GM18868 (cell line): ENCODE measurements around the gene THUMPD3.
A peak's percentile ranks its signal among the peaks of the same experiment; 100 is the strongest.

Experiments used
- ATAC-seq: cut with Tn5 transposase; IDR thresholded peaks from one replicate; pipeline ENCODE4 v1.9.1; 2021; ENCODE audit warnings: mild to moderate bottlenecking, moderate library complexity; ENCODE audit not compliant: unreplicated experiment

Gene THUMPD3

DNA sequence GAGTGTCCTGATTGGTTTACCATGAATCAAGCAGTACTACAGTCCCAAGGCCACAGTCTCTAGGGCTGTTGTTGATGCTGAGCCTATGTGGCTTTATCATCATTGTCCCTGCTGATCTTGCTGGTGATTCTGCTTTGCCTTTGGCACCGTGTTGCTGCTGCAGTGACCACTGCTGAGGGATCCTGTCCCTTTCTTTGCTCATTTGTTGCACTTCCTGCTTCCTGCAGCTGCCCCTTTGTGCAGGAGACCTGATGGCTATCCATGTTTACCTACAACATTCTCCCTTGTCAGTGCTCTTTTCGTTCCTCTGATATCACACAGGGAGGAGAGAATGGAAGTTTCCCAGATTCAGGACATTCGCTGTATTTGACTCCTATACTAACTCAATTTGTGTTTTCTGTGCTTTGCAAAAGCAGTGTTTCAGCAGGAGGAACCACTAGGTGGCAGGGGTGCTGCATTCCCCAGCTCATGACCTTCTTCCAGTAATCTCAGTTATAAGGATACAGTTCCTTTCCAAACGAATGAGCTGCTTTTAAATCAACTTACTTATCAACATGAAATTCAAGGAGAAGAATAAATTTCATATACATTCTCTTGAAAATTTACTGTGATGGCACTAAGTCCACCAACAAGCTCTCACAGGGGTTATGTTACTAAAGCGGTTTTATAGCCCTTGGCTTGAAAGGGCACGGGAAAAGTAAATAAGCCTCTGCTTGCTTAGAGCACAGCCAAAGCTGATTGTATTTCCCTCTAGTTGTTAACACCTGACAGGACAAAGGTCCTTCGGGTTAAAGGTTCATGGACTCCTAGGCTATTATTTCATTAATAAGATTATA lies 9.7 kb upstream of the THUMPD3 start:
- ATAC-seq = peak; percentile 55

DNA sequence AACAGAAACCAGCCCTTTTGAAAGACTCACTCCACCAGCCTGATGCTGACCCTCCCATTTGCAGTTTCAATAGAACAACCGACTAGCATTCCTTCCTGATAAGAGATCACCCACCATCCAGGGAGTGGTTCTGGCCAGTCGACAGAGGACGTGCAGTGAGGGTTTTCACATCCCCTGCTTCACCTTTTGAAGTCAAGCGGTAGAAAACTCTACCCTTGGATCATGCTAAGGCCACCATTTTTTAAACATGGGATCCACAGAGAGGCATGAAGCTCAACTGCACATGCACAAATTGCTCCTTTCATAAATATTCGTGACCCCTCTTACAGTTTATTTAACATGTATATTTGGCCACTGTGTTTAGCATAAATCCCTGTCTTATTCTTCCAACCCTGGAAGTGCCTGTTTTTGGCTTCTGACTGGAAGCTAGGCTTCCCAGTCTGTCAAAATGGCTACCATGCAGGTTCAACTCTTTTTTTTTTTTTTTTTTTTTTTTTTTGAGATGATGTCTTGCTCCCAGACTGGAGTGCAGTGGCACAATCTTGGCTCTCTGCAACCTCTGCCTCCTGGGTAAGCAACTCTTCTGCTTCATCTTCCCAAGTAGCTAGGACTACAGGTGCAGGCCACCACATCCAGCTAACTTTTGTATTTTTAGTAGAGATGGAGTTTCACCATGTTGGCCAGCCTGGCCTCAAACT lies 1.0 kb upstream of the THUMPD3 start:
- no peak for ATAC-seq

DNA sequence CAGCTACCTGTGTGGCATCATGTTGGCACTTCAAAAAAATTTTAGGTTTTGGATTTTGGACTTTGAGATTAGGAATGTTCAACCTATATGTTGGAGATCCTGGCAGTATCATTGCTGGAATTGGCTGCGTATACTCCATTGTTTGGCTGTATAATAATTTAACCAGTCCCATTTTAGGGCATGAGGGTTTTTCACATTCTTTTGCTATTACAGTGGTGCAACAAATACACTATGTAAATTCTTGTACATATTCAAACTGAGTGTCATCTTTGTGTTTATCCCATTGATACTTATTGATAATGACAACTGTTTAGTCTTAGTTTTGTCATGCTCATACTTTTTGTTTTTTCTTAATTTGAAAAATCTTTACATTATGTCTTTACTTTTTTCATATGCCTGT lies 6.7 kb downstream of the THUMPD3 start:
- no peak for ATAC-seq

DNA sequence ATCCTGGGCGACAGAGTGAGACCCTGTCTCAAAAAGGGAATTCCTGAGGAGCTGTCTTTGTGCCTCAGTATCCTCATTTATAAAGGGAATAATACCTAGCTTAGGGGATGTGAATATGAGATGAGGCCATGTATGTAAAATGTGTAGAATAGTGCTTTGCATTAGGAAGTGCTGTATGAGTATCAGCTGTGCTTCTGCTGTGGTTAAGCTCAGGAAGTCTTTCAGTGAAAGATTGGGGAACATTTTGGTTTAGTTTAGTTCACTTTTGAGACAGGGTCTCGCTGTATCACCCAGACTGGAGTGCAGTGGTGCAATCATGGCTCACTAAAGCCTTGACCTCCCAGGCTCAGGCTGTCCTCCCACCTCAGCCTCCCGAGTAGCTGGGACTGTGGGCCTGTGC lies 10.6 kb downstream of the THUMPD3 start:
- no peak for ATAC-seq

GRCh38 chr3:9377981-9378380 lies 15.1 kb downstream of the THUMPD3 start:
- ATAC-seq = no peak

DNA sequence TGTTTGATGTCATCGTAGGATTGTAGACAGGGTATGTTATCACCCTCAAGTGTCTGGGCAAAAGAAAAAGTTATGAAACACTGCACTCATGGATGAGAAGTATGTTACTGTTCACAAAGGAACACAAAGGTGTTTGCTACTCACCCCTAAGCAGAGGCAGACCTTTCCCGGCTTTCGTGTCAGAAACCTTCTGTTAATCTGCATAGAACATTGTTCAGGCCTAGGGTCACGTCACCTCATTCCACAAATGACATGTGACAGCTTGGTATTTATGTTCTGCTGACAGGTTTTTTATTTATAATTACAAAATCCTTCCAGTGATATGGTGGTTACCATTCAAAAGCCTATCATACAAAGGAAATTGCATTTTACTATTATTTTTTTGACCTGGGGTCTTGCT lies 16.5 kb downstream of the THUMPD3 start:
- no peak for ATAC-seq

GRCh38 chr3:9380014-9380413 lies 17.2 kb downstream of the THUMPD3 start:
- ATAC-seq = no peak

DNA sequence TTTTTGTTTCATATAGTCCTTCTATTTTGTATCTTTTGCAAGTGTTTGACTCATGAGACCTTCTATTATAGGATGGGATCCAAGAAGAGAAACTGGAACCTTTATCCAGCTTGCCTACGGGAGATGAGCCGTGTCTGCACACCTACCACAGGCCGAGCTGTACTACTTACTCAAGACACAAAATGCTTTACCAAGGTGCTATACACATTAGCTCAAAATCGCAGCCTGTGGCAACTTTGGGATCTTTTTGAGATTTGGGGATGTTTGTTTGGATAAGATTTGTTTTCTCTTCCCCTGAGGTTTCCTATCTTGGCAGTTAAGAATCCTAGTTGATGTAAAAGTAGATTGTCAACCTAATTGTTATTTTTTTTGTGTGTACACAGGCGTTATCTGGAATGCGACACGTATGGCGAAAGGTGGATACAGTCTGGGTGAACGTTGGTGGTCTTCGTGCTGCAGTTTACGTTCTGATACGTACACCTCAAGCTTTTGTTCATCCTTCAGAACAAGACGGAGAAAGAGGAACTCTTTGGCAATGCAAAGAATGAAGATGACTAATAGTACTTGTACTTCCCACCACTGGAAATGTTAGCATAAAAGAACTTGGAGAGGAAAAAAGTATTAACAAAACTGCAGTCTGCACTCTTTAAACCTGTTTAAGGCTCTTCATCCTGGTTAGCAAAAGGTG lies 21.4 kb downstream of the THUMPD3 start:
- no peak for ATAC-seq

- ATAC-seq = no peak
Measured at GRCh38 chr3:9385187-9386077, 22.6 kb downstream of the THUMPD3 start.

DNA sequence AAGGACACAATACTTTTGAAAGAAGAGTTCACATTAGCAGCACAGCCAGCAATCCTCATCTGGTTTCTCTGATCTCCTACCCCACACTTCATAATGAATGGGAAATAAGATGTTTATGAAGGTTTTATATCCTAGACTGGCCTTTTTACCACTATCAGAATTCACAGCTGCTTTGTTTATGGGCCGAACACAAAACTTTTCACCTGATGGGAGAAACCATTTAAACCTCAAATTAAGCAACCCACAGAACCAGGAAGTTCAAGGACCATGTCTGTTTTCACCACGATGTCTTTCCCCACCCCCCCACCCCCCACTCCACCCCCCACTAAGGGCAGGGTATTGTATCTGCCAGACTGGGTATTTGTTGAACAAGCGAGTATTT lies 23.2 kb downstream of the THUMPD3 start:
- ATAC-seq = no peak

DNA sequence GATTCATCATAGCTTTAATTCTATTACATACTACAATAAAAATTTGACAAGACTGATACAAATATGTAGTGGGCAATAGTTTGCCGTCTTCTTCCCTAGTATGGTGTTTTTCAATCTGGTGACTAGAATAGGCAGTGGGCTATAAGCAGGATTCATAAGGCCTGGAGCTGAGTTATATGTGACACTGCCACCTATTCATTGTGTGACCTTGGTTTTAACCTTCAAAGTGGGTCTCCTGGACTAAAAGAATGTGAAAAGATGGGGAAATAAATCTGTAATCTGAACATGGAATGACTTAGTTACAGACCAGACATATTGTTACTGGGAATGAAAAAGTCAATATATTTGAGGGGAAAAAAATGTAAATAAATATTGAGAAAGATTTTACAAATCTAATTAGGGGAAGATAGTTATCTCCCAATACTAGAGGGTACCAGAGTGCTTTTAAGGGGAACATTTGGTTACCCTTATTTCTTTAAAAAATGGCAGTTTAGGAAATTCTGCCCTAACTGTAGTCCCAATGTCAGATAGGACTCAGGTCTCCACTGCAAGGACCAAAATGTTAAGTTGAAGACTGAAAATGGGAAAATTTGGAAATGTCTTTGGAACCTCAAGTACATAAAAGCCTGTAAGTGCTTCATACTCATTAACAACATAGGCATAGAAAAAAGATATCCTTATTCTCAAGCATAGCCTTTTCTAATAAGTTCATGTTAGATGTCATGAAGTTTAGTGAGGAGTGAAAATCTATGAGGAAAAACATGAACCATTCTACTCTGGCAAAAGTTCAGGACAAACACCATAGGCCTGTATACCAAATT lies 23.9 kb downstream of the THUMPD3 start:
- ATAC-seq = no peak

DNA sequence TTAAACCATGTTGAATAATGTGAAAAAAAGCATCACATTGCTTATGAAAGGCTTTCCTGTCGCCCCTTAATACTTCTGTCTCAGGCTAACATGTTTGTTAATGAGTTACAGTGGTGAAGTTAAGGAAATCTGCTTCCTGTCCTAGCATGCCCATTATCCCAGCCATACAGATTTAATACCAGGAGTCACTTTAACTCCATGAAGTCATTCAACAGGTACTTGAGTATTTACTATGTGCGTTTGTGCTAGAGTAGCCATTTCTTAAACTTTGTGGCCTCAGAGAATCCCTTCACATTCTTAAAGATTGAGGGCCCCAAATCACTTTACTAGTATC lies 24.4 kb downstream of the THUMPD3 start:
- no peak for ATAC-seq

DNA sequence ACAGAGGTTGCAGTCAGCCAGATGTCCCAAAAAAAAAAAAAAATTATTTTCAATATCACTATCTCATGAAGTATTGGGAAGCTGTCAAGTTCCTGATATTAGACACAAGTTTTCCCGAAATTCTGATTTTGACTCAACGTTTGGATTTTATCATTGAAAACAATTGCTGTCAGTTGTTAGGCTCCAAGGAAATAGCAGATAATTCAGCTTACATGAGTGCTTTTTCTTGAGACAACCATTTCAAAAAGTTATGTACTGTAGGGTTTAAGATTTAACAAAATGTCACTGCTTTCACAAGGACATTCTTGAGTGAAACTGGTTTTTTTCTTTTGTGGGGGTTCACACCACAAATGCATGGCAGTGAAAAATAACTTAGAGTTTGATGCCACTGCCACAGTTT lies 25.3 kb downstream of the THUMPD3 start:
- ATAC-seq = no peak

DNA sequence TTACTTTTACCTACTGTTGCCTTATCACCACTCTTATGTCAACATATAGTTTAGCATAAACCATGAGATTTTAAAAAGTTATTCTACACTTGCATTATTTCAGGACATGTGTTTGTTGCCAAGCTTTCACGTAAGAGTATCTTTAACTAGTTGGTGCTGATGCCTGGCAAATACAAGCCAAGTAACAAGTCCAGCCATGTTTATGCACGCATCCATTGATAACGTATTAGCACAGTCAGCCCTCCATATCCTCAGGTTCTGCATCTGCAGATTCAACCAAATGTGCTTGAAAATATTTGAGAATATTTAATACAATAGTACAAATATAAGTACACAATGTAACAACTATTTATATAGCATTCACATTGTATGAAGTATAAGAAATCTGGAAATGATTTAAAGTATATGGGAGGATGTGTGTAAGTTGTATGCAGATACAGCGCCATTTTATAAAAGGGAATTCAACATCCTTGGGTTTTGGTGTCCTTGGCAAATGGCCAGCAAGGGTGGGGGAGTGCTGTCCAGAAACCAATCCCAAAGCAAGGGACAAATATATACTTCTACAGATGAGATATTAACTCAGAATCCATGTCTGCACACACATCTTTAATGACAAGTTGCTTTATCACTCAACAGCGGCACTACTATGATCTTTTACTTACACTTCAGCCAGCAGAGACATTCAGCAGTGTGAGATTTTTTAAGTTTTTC lies 25.9 kb downstream of the THUMPD3 start:
- ATAC-seq = no peak

GRCh38 chr3:9390265-9390888 lies 27.5 kb downstream of the THUMPD3 start:
- no peak for ATAC-seq

DNA sequence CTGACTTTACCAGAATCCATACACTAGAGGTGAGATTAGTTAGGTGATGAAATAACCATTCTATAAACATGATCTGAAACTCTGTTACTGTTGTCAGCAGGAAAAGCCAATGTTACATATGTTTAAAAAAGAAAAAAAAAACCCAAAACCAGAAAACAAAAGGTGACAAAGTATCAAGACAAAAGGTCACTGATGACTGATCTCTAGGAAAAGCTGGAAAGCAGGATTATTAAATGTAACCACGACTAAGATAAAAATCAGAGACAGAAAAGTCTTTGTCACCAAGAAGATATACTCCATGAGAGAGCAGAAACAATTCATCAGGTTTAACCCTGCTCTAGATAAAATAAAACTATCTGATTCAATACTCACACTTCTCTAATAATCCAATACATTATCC lies 29.2 kb downstream of the THUMPD3 start:
- ATAC-seq = no peak

DNA sequence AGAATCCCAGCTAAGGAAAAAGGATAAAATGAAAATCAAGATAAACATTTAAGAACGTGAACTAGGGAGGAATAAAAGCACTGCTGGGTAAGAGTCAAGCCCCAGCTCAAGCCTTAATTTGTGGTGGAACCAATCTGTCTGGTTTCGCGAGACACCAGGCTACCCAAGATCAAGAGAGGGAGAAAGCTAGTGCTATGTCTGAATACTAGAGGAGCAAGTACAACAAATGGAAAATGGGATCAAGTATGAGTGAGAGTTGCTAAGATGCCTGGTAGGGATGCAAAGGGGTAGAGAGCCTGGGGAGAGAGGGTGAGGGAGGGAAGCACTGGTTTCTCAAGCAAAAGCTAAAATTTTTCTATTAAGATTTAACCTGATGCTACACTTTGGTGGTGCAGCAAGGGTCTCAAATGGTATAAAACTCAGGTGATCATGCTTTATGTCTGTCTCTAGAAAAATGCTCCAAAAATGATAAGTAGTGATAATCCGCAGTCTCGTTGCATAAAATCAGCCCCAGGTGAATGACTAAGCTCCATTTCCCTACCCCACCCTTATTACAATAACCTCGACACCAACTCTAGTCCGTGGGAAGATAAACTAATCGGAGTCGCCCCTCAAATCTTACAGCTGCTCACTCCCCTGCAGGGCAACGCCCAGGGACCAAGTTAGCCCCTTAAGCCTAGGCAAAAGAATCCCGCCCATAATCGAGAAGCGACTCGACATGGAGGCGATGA lies 32.9 kb downstream of the THUMPD3 start:
- no peak for ATAC-seq

DNA sequence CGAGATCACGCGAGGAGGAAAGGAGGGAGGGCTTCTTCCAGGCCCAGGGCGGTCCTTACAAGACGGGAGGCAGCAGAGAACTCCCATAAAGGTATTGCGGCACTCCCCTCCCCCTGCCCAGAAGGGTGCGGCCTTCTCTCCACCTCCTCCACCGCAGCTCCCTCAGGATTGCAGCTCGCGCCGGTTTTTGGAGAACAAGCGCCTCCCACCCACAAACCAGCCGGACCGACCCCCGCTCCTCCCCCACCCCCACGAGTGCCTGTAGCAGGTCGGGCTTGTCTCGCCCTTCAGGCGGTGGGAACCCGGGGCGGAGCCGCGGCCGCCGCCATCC lies 33.4 kb downstream of the THUMPD3 start:
- peak; percentile 32 for ATAC-seq
